Measurements from ENCODE around the gene TCEAL3.
"Not testable (repeated sequence)": the region's sequence is repeated elsewhere in the genome, so short reads cannot be mapped to it uniquely, and the experiment has no call there.

Gene TCEAL3

GRCh38 chrX:103651151-103651773 is 43.5 kb downstream of the TCEAL3 start:
- H3K9me2 ChIP-seq (replicated peaks; ENCODE audit: control insufficient read depth, low read length), result no peaks in the 10 kb centered on the region
- H3K4me1 ChIP-seq (ENCODE audit: control insufficient read depth, low read length), result no peaks in the 10 kb centered on the region
- no peaks in the 10 kb centered on the region for H3K36me3 ChIP-seq (ENCODE audit: control insufficient read depth, low read length)
- H4K20me1 ChIP-seq (ENCODE audit: control insufficient read depth, insufficient read depth, low read depth, low read length), result no peaks in the 10 kb centered on the region
- no peaks in the 10 kb centered on the region for H3K9me3 ChIP-seq (ENCODE audit: control insufficient read depth, insufficient read depth, low read length)
- no peaks in the 10 kb centered on the region for H3F3A ChIP-seq (ENCODE audit: control insufficient read depth, insufficient read depth)
- no peak overlapping the region for H3K4me3 ChIP-seq (ENCODE audit: low read length)
- no peak overlapping the region for H3K4me2 ChIP-seq (ENCODE audit: low read length)
- no peaks in the 10 kb centered on the region for H3K79me2 ChIP-seq (ENCODE audit: control insufficient read depth, low read length)
- H3K27me3 ChIP-seq (ENCODE audit: control insufficient read depth, low read length), result no peaks in the 10 kb centered on the region
- TF ChIP-seq EZH2phosphoT487 (IDR thresholded peaks at IDR 0.05; ENCODE audit: borderline replicate concordance, low read length) (no peak), CTCF (IDR thresholded peaks at IDR 0.05; ENCODE audit: low read depth, low read length, poor library complexity, severe bottlenecking) (no peak)
- no peak overlapping the region for H3K27ac ChIP-seq (ENCODE audit: low read depth, low read length)

GRCh38 chrX:103655230-103656000 is 47.7 kb downstream of the TCEAL3 start:
- H3K4me3 ChIP-seq (ENCODE audit: low read length); H3K9me3 ChIP-seq (ENCODE audit: control insufficient read depth, insufficient read depth, low read length); H3F3A ChIP-seq (ENCODE audit: control insufficient read depth, insufficient read depth); H3K9me2 ChIP-seq (replicated peaks; ENCODE audit: control insufficient read depth, low read length); H3K27ac ChIP-seq (ENCODE audit: low read depth, low read length); H4K20me1 ChIP-seq (ENCODE audit: control insufficient read depth, insufficient read depth, low read depth, low read length); H3K36me3 ChIP-seq (ENCODE audit: control insufficient read depth, low read length); H3K4me2 ChIP-seq (ENCODE audit: low read length); H3K27me3 ChIP-seq (ENCODE audit: control insufficient read depth, low read length); H3K4me1 ChIP-seq (ENCODE audit: control insufficient read depth, low read length); H3K79me2 ChIP-seq (ENCODE audit: control insufficient read depth, low read length): not testable (repeated sequence)

GRCh38 chrX:103656617-103657016 is 48.9 kb downstream of the TCEAL3 start:
- H3K9me3 ChIP-seq (ENCODE audit: control insufficient read depth, insufficient read depth, low read length), result no peaks in the 10 kb centered on the region
- no peaks in the 10 kb centered on the region for H4K20me1 ChIP-seq (ENCODE audit: control insufficient read depth, insufficient read depth, low read depth, low read length)
- no peak overlapping the region for H3K4me3 ChIP-seq (ENCODE audit: low read length)
- no peaks in the 10 kb centered on the region for H3K36me3 ChIP-seq (ENCODE audit: control insufficient read depth, low read length)
- H3K27ac ChIP-seq (ENCODE audit: low read depth, low read length), result no peak overlapping the region
- no peaks in the 10 kb centered on the region for H3K9me2 ChIP-seq (replicated peaks; ENCODE audit: control insufficient read depth, low read length)
- H3K4me2 ChIP-seq (ENCODE audit: low read length), result no peak overlapping the region
- H3F3A ChIP-seq (ENCODE audit: control insufficient read depth, insufficient read depth), result no peaks in the 10 kb centered on the region
- H3K4me1 ChIP-seq (ENCODE audit: control insufficient read depth, low read length), result no peaks in the 10 kb centered on the region
- TF ChIP-seq EZH2phosphoT487 (IDR thresholded peaks at IDR 0.05; ENCODE audit: borderline replicate concordance, low read length) (no peak), CTCF (IDR thresholded peaks at IDR 0.05; ENCODE audit: low read depth, low read length, poor library complexity, severe bottlenecking) (no peak)
- H3K79me2 ChIP-seq (ENCODE audit: control insufficient read depth, low read length), result no peaks in the 10 kb centered on the region
- H3K27me3 ChIP-seq (ENCODE audit: control insufficient read depth, low read length), result no peaks in the 10 kb centered on the region

GRCh38 chrX:103657066-103657465 is 49.3 kb downstream of the TCEAL3 start:
- H3K27me3 ChIP-seq (ENCODE audit: control insufficient read depth, low read length); H3K79me2 ChIP-seq (ENCODE audit: control insufficient read depth, low read length); H3K27ac ChIP-seq (ENCODE audit: low read depth, low read length); H3K4me1 ChIP-seq (ENCODE audit: control insufficient read depth, low read length); H4K20me1 ChIP-seq (ENCODE audit: control insufficient read depth, insufficient read depth, low read depth, low read length); H3F3A ChIP-seq (ENCODE audit: control insufficient read depth, insufficient read depth); H3K9me2 ChIP-seq (replicated peaks; ENCODE audit: control insufficient read depth, low read length); H3K9me3 ChIP-seq (ENCODE audit: control insufficient read depth, insufficient read depth, low read length); H3K4me2 ChIP-seq (ENCODE audit: low read length); H3K4me3 ChIP-seq (ENCODE audit: low read length); H3K36me3 ChIP-seq (ENCODE audit: control insufficient read depth, low read length): not testable (repeated sequence)

Data from DOHH2 (cell line).